Natural killer cell (primary cell): ENCODE results near the gene GATA1. TPM values are rescaled to one million over a fixed set of nuclear protein-coding genes. Genes with fewer than 3 reads are reported as not detected.

ENCODE experiments used
- ATAC-seq, 3 donors: fragments of 150-1000 bp in 2 of 3; fragments of 200-7000 bp in 1 of 3; cut with Tn5 transposase; 1 replicate in 1 of 3; 2 replicates in 2 of 3; pipeline ENCODE4 v1.10.0; 2021; ENCODE audit warnings: mild to moderate bottlenecking in 2 of 3, moderate library complexity in 2 of 3
- DNase-seq, 2 donors: peaks; one replicate each; pipeline versions ENCODE4 v3.0.0 to v3.0.0-alpha.2; 2013 to 2021; ENCODE audit warnings: mixed read lengths in 1 of 2
- H3K27ac ChIP-seq: one replicate; pipeline ENCODE4 v1.5.1; 2013; ENCODE audit warnings: mild to moderate bottlenecking, low read length
- H3K27me3 ChIP-seq: one replicate; pipeline ENCODE4 v1.6.1; 2013; ENCODE audit warnings: low read length; ENCODE audit not compliant: control insufficient read depth, insufficient read depth
- H3K36me3 ChIP-seq: one replicate; pipeline ENCODE4 v1.6.1; 2013; ENCODE audit warnings: low read length; ENCODE audit not compliant: control insufficient read depth, insufficient read depth
- H3K4me1 ChIP-seq: one replicate; pipeline ENCODE4 v1.6.1; 2013; ENCODE audit warnings: low read length; ENCODE audit not compliant: control insufficient read depth, insufficient read depth
- H3K4me3 ChIP-seq: one replicate; pipeline ENCODE4 v1.5.1; 2013; ENCODE audit warnings: low read length
- H3K9me3 ChIP-seq: one replicate; pipeline ENCODE4 v1.6.1; 2013; ENCODE audit warnings: low read length; ENCODE audit not compliant: control insufficient read depth, insufficient read depth
- H3K27ac Mint-ChIP-seq, 2 donors: one replicate each; pipeline ENCODE4 v1.8.0; 2022; ENCODE audit warnings: mild to moderate bottlenecking in 2 of 2, mixed read lengths in 2 of 2, moderate library complexity in 1 of 2
- H3K27me3 Mint-ChIP-seq, 2 donors: one replicate each; pipeline ENCODE4 v1.8.0; 2022; ENCODE audit warnings: low read depth in 2 of 2, mixed read lengths in 2 of 2
- H3K36me3 Mint-ChIP-seq: one replicate; pipeline ENCODE4 v1.8.0; 2022; ENCODE audit warnings: mixed read lengths
- H3K4me1 Mint-ChIP-seq, 2 donors: one replicate each; pipeline ENCODE4 v1.8.0; 2022; ENCODE audit warnings: mixed read lengths in 2 of 2
- H3K4me3 Mint-ChIP-seq: one replicate; pipeline ENCODE4 v1.8.0; 2022; ENCODE audit warnings: mild to moderate bottlenecking, moderate library complexity, mixed read lengths
- H3K9me3 Mint-ChIP-seq, 2 donors: one replicate each; pipeline ENCODE4 v1.8.0; 2022; ENCODE audit warnings: mixed read lengths in 2 of 2
- WGBS: methylation state at CpG from one replicate; pipeline ENCODE4 v1.1.7; 2013; ENCODE audit warnings: missing lambda C conversion rate; ENCODE audit not compliant: insufficient coverage; 5-methylcytosine and 5-hydroxymethylcytosine counted together
- intact Hi-C: fragments of 100-400 bp; cut with micrococcal nuclease; formaldehyde crosslinking; loops from one replicate; pipeline ENCODE4 v1.14.2; 2022
- total RNA-seq, 4 donors: library from RNA; stranded (reverse); fragments of 120-200 nt in 1 of 4; gene quantifications; one replicate each; pipeline versions ENCODE4 v1.2.3 to v1.2.4, GENCODE V29; 2013 to 2022
- TF ChIP-seq, protein P1 (sequence below): fragments of 200-600 bp; IDR thresholded peaks from one replicate; pipeline ENCODE4 v1.8.0; 2022; ENCODE audit warnings: antibody characterized with exemption

GATA1 gene
- total RNA-seq, 3 donors from 2014 or later (not counting 1 experiment from before 2014, with no cell fraction given), result 0.41 to 3.0 (median 0.49) TPM

DNA sequence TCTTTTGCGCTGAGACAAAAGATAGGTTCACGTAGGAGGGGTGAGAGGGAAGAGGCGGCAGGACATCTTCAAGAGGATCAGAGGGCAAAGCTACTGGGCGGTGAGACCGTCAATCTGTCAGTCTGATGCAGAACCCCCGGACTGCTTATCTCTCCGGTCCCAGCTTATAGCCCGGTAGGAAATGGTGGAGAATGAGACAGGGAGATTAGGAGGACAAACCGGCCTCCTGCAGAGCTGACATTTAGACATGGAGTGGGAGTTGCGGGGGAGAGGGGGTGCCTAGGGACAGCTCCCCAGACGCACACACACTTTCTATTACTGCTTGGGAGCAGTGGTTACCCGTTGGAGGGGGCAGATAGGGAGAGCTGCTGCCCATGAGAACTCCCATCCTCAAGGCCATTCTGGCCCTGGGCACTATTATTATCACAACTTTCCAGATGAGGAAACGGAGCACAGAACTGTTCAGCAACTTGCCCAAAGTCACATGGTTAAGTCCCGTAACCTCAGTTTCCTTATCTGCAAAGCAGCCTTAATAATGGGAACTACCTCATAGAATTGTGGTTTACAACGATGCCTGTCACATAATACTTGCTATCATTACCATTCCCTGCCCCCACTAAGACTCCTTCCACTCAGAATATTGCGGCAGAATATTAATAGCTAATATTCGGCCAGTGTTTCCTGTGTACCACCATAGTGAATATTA is 14.3 kb downstream of the GATA1 start:
- H3K36me3 ChIP-seq, result peaks cover 8% of the 10 kb centered on the region
- peak overlapping the region; percentile 97 to 98 for H3K27ac Mint-ChIP-seq
- ATAC-seq (no peak), DNase-seq (no peak)
- peak overlapping the region; percentile 89 for H3K27ac ChIP-seq
- H3K4me3 ChIP-seq, result peak overlapping the region; percentile 76
- peaks cover 0 to 6% of the 10 kb centered on the region in 2 donors for H3K27me3 Mint-ChIP-seq
- H3K36me3 Mint-ChIP-seq, result no peaks in the 10 kb centered on the region
- peaks cover 16% of the 10 kb centered on the region for H3K4me1 ChIP-seq
- no peaks in the 10 kb centered on the region for H3K9me3 ChIP-seq
- peaks cover 0 to 21% of the 10 kb centered on the region in 2 donors for H3K4me1 Mint-ChIP-seq
- no peaks in the 10 kb centered on the region for H3K9me3 Mint-ChIP-seq
- intact Hi-C loops, result loop anchor here (1.0 to 10.0 kb wide), 4 partner anchors 63 to 157 kb away; partner anchors contain the start of genes OTUD5, PIM2, SLC35A2 and SUV39H1
- TF ChIP-seq, protein P1, sequence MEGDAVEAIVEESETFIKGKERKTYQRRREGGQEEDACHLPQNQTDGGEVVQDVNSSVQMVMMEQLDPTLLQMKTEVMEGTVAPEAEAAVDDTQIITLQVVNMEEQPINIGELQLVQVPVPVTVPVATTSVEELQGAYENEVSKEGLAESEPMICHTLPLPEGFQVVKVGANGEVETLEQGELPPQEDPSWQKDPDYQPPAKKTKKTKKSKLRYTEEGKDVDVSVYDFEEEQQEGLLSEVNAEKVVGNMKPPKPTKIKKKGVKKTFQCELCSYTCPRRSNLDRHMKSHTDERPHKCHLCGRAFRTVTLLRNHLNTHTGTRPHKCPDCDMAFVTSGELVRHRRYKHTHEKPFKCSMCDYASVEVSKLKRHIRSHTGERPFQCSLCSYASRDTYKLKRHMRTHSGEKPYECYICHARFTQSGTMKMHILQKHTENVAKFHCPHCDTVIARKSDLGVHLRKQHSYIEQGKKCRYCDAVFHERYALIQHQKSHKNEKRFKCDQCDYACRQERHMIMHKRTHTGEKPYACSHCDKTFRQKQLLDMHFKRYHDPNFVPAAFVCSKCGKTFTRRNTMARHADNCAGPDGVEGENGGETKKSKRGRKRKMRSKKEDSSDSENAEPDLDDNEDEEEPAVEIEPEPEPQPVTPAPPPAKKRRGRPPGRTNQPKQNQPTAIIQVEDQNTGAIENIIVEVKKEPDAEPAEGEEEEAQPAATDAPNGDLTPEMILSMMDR, result no peak
- peak overlapping the region; percentile 96 for H3K4me3 Mint-ChIP-seq
- WGBS, result 25% methylated on average over 14 of the region's 17 CpGs
- H3K27me3 ChIP-seq, result no peaks in the 10 kb centered on the region

DNA sequence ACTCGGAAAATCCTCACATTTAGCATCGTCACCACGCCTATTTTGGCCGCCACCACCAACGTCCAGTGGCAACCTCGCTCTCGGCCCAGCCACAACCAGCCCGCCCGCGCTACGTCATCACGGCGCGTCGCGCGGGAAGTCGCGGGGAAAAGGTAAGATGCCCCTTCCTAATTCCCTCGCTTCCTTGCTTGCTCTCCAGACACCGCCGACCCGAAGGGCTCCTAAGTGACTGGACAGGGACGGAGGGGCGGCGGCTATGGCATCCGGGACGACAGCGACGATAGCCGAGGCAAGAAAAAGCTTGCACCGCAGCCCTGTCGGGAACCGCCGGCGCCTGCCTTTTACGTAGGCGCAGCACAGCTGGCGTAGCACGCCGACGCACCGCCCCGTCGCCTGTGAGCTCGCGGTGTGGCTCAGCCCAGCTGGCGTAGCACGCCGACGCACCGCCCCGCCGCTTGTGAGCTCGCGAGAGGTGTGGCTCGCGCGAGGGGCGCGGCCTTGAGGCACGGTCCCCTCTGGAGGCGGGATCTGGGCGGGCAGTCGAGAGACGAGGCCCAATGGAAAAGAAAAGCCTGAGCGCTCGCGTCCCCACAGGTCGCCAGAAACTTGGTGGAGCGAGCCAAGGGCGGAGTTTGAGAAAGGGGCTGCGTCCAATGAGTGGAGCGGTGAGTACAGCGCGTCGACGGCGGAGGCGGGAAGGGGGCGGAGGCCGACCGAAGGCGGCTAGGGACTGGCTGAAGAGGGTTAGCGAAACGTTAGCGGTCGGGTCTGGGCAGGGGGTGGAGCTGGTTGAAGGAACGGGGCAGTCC is 15.1 kb downstream of the GATA1 start, which contains the start of gene HDAC6:
Gene HDAC6 (plus strand): TSS at position 788 of the 809 bp plus-strand sequence. CDS start 626 bp downstream, outside the sequence.
- TF ChIP-seq, protein P1, result no peak
- Histone ChIP-seq H3K27me3 (no peaks in the 10 kb centered on the region), H3K4me1 (peaks cover 16% of the 10 kb centered on the region), H3K36me3 (peaks cover 8% of the 10 kb centered on the region), H3K9me3 (no peaks in the 10 kb centered on the region), H3K4me3 (peak within 1 kb of the TSS; percentile 91), H3K27ac (peak within 1 kb of the TSS; percentile 100)
- WGBS, result under 1% methylated on average over 89 of the region's 89 CpGs
- intact Hi-C loops, result loop anchor here (1.0 to 10.0 kb wide), 5 partner anchors 64 to 156 kb away; partner anchors contain the start of genes OTUD5, PIM2, SLC35A2 and SUV39H1
- peak within 1 kb of the TSS; percentile 97 to 98 for H3K27ac Mint-ChIP-seq
- ATAC-seq, result peak; percentile 80 to 94 (median 81)
- H3K36me3 Mint-ChIP-seq, result no peaks in the 10 kb centered on the region
- no peaks in the 10 kb centered on the region for H3K9me3 Mint-ChIP-seq
- peaks cover 0 to 6% of the 10 kb centered on the region in 2 donors for H3K27me3 Mint-ChIP-seq
- peak; percentile 90 to 97 for DNase-seq
- peaks cover 0 to 21% of the 10 kb centered on the region in 2 donors for H3K4me1 Mint-ChIP-seq
- peak within 1 kb of the TSS; percentile 96 for H3K4me3 Mint-ChIP-seq

DNA sequence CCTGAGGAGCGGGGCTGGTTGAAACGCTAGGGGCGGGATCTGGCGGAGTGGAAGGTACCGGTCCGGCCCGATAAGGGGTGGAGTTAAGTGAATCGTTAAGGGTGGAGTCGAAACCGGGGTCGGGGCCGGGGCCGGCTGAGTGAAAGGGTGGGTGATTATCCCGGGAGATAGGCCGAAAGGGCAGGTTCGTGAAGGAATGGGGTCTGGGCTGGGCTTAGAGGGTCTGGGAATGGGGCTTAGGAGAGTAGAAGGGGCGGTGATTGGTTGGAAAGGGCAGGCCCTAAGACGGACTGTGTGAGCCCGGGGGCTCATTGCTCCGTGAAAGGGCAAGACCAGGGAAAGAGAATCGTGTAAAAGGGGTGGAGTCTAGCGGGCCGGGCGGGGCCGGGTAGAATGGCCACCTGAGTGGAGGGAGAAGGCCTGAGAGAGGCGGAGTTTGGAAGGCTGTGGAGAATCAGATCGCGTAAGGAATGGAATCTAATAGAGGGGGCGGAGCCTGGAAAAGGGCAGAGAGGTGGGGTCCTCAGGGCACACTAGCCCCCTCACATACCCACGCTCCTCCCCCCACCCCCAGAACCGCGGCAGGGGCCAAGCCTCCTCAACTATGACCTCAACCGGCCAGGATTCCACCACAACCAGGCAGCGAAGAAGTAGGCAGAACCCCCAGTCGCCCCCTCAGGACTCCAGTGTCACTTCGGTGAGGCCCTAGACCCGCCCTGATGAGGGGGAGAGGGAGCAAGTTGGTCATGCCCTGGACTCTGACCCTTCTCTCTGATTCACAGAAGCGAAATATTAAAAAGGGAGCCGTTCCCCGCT is 15.9 kb downstream of the GATA1 start:
- peaks cover 16% of the 10 kb centered on the region for H3K4me1 ChIP-seq
- H3K36me3 Mint-ChIP-seq, result no peaks in the 10 kb centered on the region
- peak overlapping the region; percentile 100 for H3K27ac ChIP-seq
- H3K4me3 Mint-ChIP-seq, result peak overlapping the region; percentile 96
- H3K27me3 ChIP-seq, result no peaks in the 10 kb centered on the region
- H3K27ac Mint-ChIP-seq, result peak overlapping the region; percentile 97 to 98
- no peaks in the 10 kb centered on the region for H3K9me3 Mint-ChIP-seq
- no peaks in the 10 kb centered on the region for H3K9me3 ChIP-seq
- peak overlapping the region; percentile 91 for H3K4me3 ChIP-seq
- peak in 1 of 2 donors; percentile 67 for DNase-seq
- peaks cover 0 to 6% of the 10 kb centered on the region in 2 donors for H3K27me3 Mint-ChIP-seq
- peaks cover 0 to 21% of the 10 kb centered on the region in 2 donors for H3K4me1 Mint-ChIP-seq
- intact Hi-C loops, result loop anchor here (2.0 to 10.0 kb wide), 3 partner anchors 113 to 155 kb away; partner anchors contain the start of genes OTUD5, PIM2 and SLC35A2
- 7% methylated on average over 33 of the region's 40 CpGs for WGBS
- H3K36me3 ChIP-seq, result peaks cover 8% of the 10 kb centered on the region
- TF ChIP-seq, protein P1, result no peak
- ATAC-seq, result peak; percentile 21 to 39 (median 30)
